ENCODE data around the gene EFCAB9.
"Not testable (repeated sequence)": the region's sequence is repeated elsewhere in the genome, so short reads cannot be mapped to it uniquely, and the experiment has no call there.

The EFCAB9 gene

GRCh38 chr5:172193872-172194271, at the start of gene EFCAB9:
EFCAB9 (plus strand) TSS chr5:172194172; CDS start chr5:172194173, 1 bp downstream.
- DNase-seq, result no peak

DNA sequence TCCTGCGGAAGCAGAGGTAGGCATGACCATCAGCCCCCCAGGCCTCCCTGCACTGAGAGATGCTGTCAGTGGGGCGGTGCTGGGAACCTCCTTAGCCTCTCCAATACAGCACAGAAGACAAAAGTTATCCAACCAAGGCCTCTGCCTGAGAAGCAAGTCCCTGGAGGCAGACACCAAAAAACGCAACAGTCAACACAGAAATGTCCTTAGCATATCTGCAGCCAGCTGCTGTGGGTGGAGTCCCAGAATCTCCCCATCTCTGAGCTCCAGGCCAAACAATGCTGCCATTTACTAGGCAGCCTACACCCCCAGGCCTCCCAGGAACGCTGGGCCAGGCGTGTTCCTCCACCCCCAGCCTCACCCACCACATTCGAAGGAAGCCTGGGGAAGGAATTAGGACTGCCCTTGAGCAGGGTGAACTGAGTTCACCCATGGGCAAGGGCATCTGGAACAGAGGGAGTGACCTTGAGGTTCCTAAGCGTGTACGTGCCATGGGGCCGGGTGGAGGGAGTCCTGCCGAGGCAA, 49.6 kb upstream of the EFCAB9 start:
- no peak for DNase-seq

- DNase-seq, result no peak
Measured at GRCh38 chr5:172144931-172145869, 48.8 kb upstream of the EFCAB9 start.

- no peak for DNase-seq
Measured at GRCh38 chr5:172145870-172146747, 47.9 kb upstream of the EFCAB9 start.

GRCh38 chr5:172146748-172147092, 47.3 kb upstream of the EFCAB9 start:
- DNase-seq, result no peak

- DNase-seq, result no peak
Measured at GRCh38 chr5:172147857-172148256, 46.1 kb upstream of the EFCAB9 start.

GRCh38 chr5:172148381-172148780, 45.6 kb upstream of the EFCAB9 start:
- DNase-seq, result no peak

- DNase-seq, result no peak
Measured at GRCh38 chr5:172149073-172149472, 44.9 kb upstream of the EFCAB9 start.

- not testable (repeated sequence) for DNase-seq
Measured at GRCh38 chr5:172149481-172149880, 44.5 kb upstream of the EFCAB9 start.

- DNase-seq, result no peak
Measured at GRCh38 chr5:172150514-172151425, 43.2 kb upstream of the EFCAB9 start.

GRCh38 chr5:172151661-172152210, 42.2 kb upstream of the EFCAB9 start:
- no peak for DNase-seq

DNA sequence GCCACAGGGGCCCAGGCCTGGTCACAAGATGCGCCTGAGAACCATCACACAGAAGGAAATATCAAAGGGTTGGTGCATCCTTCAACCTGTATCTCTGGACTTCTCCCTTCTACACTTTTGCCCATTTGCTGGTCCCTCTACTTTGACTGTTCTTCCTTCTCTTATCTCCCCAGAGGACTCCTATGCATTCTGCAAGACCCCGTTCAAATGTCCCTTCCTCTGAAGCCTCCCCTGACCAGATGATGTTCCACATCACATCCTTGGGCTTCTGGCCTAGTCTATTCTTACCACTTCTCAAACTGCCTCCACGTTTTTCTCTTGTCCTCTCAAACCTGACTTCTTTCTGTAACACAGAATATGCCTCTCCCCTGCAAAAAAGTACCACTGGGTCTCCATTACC, 40.3 kb upstream of the EFCAB9 start:
- DNase-seq, result no peak

GRCh38 chr5:172155101-172155500, 38.9 kb upstream of the EFCAB9 start:
- not testable (repeated sequence) for DNase-seq

- no peak for DNase-seq
Measured at GRCh38 chr5:172156541-172156994, 37.4 kb upstream of the EFCAB9 start.

DNA sequence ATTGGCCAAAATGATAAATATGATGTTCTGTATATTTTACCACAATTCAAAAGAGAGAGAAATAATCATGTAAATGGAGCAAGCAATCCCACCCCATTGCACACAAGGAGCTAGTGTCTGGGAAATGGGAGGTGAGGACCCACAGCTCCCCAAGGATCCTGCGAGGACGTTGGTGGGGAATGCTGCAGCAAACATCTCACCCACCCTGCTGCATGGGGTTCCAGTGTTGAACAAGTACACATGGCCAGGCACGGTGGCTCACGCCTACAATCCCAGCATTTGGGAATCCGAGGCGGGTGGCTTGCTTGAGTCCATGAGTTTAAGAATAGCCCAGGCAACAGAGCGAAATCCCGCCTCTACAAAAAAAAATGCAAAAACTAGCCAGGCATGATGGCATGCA, 35.0 kb upstream of the EFCAB9 start:
- no peak for DNase-seq

DNA sequence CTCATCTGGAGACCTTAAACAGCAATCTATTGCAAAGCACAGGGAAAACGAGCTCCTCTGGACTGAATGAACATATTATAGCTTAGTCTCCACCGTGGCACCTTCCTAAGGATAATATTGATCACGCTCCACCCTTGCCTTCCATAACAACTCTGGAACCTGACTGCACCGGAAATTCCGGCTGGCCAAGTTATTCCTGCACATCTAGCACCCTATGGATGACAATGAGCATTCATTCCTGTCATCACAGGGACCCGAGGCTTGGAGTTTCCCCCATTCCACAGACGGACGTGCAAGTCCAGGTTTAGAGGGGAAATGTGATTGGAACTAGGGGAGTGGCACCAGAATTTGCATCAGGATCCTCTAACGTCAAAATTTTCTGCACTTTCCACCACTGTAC, 33.5 kb upstream of the EFCAB9 start:
- no peak for DNase-seq

GRCh38 chr5:172162323-172162986, 31.5 kb upstream of the EFCAB9 start:
- no peak for DNase-seq

- DNase-seq, result no peak
Measured at GRCh38 chr5:172162987-172163343, 31.0 kb upstream of the EFCAB9 start.

GRCh38 chr5:172163346-172163745, 30.6 kb upstream of the EFCAB9 start:
- no peak for DNase-seq

DNA sequence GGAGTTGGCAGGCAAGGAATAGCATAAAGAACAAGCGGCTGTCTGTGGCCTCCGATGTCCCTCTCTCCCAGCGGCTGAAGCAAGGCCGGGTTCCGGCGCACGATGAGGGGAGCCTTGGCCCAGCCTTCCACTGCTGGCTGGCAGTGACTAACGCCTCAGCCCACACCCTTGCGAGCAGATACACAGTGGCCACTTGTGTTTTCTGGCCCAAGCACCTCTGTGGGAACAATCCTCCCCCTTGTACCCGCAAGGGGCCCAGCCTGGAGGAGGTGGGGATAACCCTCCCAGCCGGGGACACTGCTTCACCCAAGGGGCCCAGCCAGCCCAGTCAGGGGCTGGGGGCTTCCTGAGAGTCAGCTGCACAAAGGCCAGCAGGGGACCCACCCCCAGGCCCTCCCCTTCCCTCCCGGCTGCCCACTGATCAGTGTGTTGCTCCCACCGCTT, 29.2 kb upstream of the EFCAB9 start:
- no peak for DNase-seq

DNA sequence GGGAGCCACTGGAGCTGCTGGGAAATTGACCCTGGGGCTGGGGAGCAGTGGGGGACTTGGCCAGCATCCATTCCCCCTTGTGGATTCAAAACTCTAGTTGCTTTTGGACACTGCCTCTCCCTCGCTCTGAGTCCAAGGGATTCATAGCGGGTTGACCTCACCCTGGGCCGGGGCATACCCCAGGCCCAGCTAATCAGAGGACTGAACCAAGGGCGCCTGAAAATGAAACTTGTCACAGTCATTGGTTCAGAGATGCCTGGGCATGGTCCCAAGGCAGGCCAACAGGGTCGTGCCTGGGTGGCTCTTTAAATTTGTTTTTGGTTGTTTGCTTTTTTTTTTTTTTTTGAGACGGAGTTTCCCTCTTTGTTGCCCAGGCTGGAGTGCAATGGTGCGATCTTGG, 28.5 kb upstream of the EFCAB9 start:
- no peak for DNase-seq
